GM10248 (cell line): Measurements from ENCODE around the gene PDE1C.
"Not testable (repeated sequence)": the region's sequence is repeated elsewhere in the genome, so short reads cannot be mapped to it uniquely, and the experiment has no call there.

ENCODE experiments used
- CTCF ChIA-PET: fragments of 300-600 bp; sonication (Branson Sonifier 250); formaldehyde crosslinking; extraction: SDS; loops from one replicate; lab custom pipeline; 2021; ENCODE audit warnings: antibody characterized with exemption; lab: Yijun Ruan, JAX
- POLR2A ChIA-PET: fragments of 350-650 bp; sonication (Branson Sonifier 250); formaldehyde crosslinking; extraction: SDS; loops from one replicate; lab custom pipeline; 2020; ENCODE audit warnings: antibody characterized with exemption; lab: Yijun Ruan, JAX
- DNase-seq: peaks from one replicate; pipeline ENCODE4 v3.0.0; 2012; ENCODE audit errors: extremely low spot score
- CTCF ChIP-seq: IDR thresholded peaks from 2 replicates; pipeline ENCODE4 v1.5.1; 2012; ENCODE audit warnings: mild to moderate bottlenecking, low read depth; ENCODE audit errors: extremely low read depth, missing control alignments, control extremely low read depth

The PDE1C gene

GRCh38 chr7:32023376-32023775 lies 46.8 kb downstream of the PDE1C start:
- DNase-seq, result no peak
- ChIA-PET POLR2A (no interaction called here), CTCF (no interaction called here)
- no peak for TF ChIP-seq CTCF

DNA sequence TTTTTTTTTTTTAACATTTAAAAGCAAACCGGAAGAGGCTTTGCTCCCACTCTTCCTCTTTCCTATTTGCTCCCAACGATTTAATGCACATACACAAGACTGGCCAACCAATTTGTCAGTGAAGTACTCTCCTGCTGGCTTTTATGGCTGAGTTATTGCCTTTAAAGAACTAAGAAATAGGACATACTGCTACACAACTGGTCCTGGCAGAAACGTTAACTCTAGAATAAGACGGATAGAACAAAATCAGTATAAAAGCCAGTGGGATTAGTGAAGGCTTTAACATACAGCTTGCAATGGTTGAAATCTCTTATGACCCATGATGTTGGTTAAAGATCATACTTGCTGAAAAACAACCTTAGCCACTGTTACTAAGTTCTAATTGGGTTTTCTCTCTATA lies 47.2 kb downstream of the PDE1C start:
- ChIA-PET POLR2A (no interaction called here), CTCF (no interaction called here)
- no peak for TF ChIP-seq CTCF
- DNase-seq, result no peak

GRCh38 chr7:32020551-32021159 lies 49.6 kb downstream of the PDE1C start:
- DNase-seq, result no peak
- ChIA-PET CTCF (interaction anchor here (1.0 kb wide), 1 partner anchor 44 kb away, joined by 3 read pairs; no protein-coding TSS in a partner anchor), POLR2A (no interaction called here)
- TF ChIP-seq CTCF, result no peak

- DNase-seq, result no peak
- CTCF ChIA-PET, result no interaction called here
- no peak for TF ChIP-seq CTCF
- POLR2A ChIA-PET, result interaction anchor here (0.7 kb wide), 1 partner anchor 40 kb away, joined by 5 read pairs; no protein-coding TSS in a partner anchor
Observed at GRCh38 chr7:32018845-32019578, 51.2 kb downstream of the PDE1C start.

- ChIA-PET POLR2A (no interaction called here), CTCF (no interaction called here)
- no peak for DNase-seq
- TF ChIP-seq CTCF, result no peak
Observed at GRCh38 chr7:32015133-32015532, 55.1 kb downstream of the PDE1C start.

DNA sequence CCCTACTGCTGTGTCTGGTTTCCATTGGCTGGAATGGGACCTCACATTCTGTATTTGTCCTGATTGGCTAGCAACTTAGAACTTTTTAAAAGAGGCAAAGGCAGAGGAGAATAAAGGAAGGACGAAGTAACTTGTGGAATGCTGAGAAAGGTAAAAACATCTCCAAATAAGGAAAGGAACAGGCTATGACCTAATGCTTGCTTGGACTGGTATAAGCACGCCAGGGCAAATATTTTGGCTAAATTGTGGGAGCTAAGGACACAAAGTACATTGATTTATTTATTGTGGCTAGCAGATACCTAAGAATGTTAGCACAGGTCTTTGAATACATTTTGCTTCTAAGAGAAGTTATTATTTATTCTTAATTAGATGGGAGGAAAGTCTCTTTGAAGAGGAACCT lies 56.7 kb downstream of the PDE1C start:
- POLR2A ChIA-PET, CTCF ChIA-PET: not testable (repeated sequence)

GRCh38 chr7:32005577-32005976 lies 64.6 kb downstream of the PDE1C start:
- no peak for TF ChIP-seq CTCF
- no peak for DNase-seq
- CTCF ChIA-PET, result no interaction called here
- POLR2A ChIA-PET, result no interaction called here

More for the DNA sequence above, 56.7 kb downstream of the PDE1C start:
- DNase-seq, result not testable (repeated sequence)
